ENCODE measurements around the gene NUP188.

GRCh38 chr9:128902351-128903078, 45.0 kb upstream of the NUP188 start:
- TF ChIP-seq MAFK (IDR thresholded peaks at IDR 0.05; ENCODE audit: low read depth, low read length), result no peak
- TF ChIP-seq, protein P1, sequence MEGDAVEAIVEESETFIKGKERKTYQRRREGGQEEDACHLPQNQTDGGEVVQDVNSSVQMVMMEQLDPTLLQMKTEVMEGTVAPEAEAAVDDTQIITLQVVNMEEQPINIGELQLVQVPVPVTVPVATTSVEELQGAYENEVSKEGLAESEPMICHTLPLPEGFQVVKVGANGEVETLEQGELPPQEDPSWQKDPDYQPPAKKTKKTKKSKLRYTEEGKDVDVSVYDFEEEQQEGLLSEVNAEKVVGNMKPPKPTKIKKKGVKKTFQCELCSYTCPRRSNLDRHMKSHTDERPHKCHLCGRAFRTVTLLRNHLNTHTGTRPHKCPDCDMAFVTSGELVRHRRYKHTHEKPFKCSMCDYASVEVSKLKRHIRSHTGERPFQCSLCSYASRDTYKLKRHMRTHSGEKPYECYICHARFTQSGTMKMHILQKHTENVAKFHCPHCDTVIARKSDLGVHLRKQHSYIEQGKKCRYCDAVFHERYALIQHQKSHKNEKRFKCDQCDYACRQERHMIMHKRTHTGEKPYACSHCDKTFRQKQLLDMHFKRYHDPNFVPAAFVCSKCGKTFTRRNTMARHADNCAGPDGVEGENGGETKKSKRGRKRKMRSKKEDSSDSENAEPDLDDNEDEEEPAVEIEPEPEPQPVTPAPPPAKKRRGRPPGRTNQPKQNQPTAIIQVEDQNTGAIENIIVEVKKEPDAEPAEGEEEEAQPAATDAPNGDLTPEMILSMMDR (conservative IDR thresholded peaks at IDR 0.05; ENCODE audit: low read depth, low read length), result no peak
